Mesothelial cell of epicardium (in vitro differentiated cells): Measurements from ENCODE around the gene EXD3. TPM values are rescaled to one million over a fixed set of nuclear protein-coding genes. Genes with fewer than 3 reads are reported as not detected.
"Not testable (repeated sequence)": the region's sequence is repeated elsewhere in the genome, so short reads cannot be mapped to it uniquely, and the experiment has no call there.

Experiments used
- DNase-seq, 2 experiments: peaks; one replicate each; pipeline ENCODE4 v3.0.0; 2021; ENCODE audit warnings: low spot score in 2 of 2; ENCODE audit not compliant: unreplicated experiment in 2 of 2
- H3K27ac Mint-ChIP-seq: 2 replicates; pipeline ENCODE4 v1.8.0; 2021; ENCODE audit warnings: mixed read lengths
- H3K27me3 Mint-ChIP-seq: 2 replicates; pipeline ENCODE4 v1.8.0; 2021; ENCODE audit warnings: low read depth, mixed read lengths
- H3K36me3 Mint-ChIP-seq: 2 replicates; pipeline ENCODE4 v1.8.0; 2021; ENCODE audit warnings: mixed read lengths
- H3K4me1 Mint-ChIP-seq: 2 replicates; pipeline ENCODE4 v1.8.0; 2021; ENCODE audit warnings: mixed read lengths
- H3K4me3 Mint-ChIP-seq: 2 replicates; pipeline ENCODE4 v1.8.0; 2021; ENCODE audit warnings: mild to moderate bottlenecking, moderate library complexity, mixed read lengths
- H3K9me3 Mint-ChIP-seq: 2 replicates; pipeline ENCODE4 v1.8.0; 2021; ENCODE audit warnings: mixed read lengths
- CTCF ChIP-seq: fragments of 200-600 bp; sonication (generic); IDR thresholded peaks from one replicate; pipeline ENCODE4 v1.5.0; 2021; ENCODE audit warnings: antibody characterized with exemption; ENCODE audit not compliant: unreplicated experiment
- total RNA-seq: library from RNA; stranded (reverse); gene quantifications from 3 replicates; pipeline ENCODE4 v1.2.1, GENCODE V29; 2021

The EXD3 gene
- total RNA-seq, 1 donor from 2014 or later, result 38.2 TPM

GRCh38 chr9:137382444-137383080 is 40.4 kb downstream of the EXD3 start:
- Mint-ChIP-seq H3K4me3 (no peak overlapping the region), H3K4me1 (no peaks in the 10 kb centered on the region), H3K27ac (no peak overlapping the region), H3K27me3 (no peaks in the 10 kb centered on the region), H3K9me3 (no peaks in the 10 kb centered on the region), H3K36me3 (peaks cover 5% of the 10 kb centered on the region)
- DNase-seq, result no peak
- TF ChIP-seq CTCF, result no peak

GRCh38 chr9:137381501-137382443 is 41.2 kb downstream of the EXD3 start:
- no peak for TF ChIP-seq CTCF
- Mint-ChIP-seq H3K4me3 (no peak overlapping the region), H3K4me1 (no peaks in the 10 kb centered on the region), H3K36me3 (peaks cover 6% of the 10 kb centered on the region), H3K27ac (no peak overlapping the region), H3K9me3 (no peaks in the 10 kb centered on the region), H3K27me3 (no peaks in the 10 kb centered on the region)
- DNase-seq, result no peak

DNA sequence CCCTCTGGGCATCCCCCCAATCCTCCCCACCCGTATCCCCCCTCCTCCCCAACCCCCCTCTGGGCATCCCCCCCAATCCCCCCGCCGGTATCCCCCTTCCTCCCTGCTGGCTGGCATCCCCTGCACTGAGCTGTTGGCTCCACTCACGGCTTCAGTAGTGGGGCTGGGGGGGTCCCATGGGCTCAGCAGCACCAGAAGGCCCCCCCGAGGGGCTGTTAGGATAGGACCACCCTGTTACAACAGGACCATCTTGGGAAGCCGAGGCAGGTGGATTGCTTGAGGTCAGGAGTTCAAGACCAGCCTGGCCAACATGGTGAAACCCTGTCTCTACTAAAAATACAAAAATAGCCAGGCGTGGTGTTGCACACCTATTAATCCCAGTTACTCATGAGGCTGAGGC is 42.4 kb downstream of the EXD3 start:
- TF ChIP-seq CTCF, result no peak
- Mint-ChIP-seq H3K36me3 (peaks cover 7% of the 10 kb centered on the region), H3K27ac (no peak overlapping the region), H3K27me3 (no peaks in the 10 kb centered on the region), H3K4me3 (no peak overlapping the region), H3K9me3 (peaks cover 2% of the 10 kb centered on the region), H3K4me1 (no peaks in the 10 kb centered on the region)
- DNase-seq, result no peak

GRCh38 chr9:137380171-137380570 is 42.8 kb downstream of the EXD3 start:
- Mint-ChIP-seq H3K4me1 (no peaks in the 10 kb centered on the region), H3K9me3 (peaks cover 3% of the 10 kb centered on the region), H3K27me3 (no peaks in the 10 kb centered on the region), H3K4me3 (no peak overlapping the region), H3K36me3 (peaks cover 7% of the 10 kb centered on the region), H3K27ac (no peak overlapping the region)
- no peak for DNase-seq
- no peak for TF ChIP-seq CTCF

GRCh38 chr9:137379761-137380161 is 43.2 kb downstream of the EXD3 start:
- TF ChIP-seq CTCF, result no peak
- H3K4me3 Mint-ChIP-seq, result no peak overlapping the region
- H3K27ac Mint-ChIP-seq, result no peak overlapping the region
- H3K4me1 Mint-ChIP-seq, result no peaks in the 10 kb centered on the region
- DNase-seq, result no peak
- no peaks in the 10 kb centered on the region for H3K27me3 Mint-ChIP-seq
- peaks cover 7% of the 10 kb centered on the region for H3K36me3 Mint-ChIP-seq
- H3K9me3 Mint-ChIP-seq, result peaks cover 3% of the 10 kb centered on the region

GRCh38 chr9:137378688-137379410 is 44.1 kb downstream of the EXD3 start:
- not testable (repeated sequence) for H3K4me1 Mint-ChIP-seq, DNase-seq, H3K27ac Mint-ChIP-seq, H3K9me3 Mint-ChIP-seq, H3K27me3 Mint-ChIP-seq, H3K4me3 Mint-ChIP-seq, H3K36me3 Mint-ChIP-seq
